D341Med (cell line): ENCODE measurements around the gene EIF4G3.
"Not testable (repeated sequence)": the region's sequence is repeated elsewhere in the genome, so short reads cannot be mapped to it uniquely, and the experiment has no call there.

Experiments
- DNase-seq: peaks from one replicate; pipeline ENCODE4 v3.0.0; 2012; ENCODE audit warnings: low spot score

The EIF4G3 gene

GRCh38 chr1:21067551-21068227 lies 109.0 kb downstream of the EIF4G3 start:
- no peak for DNase-seq

GRCh38 chr1:21066356-21067012 lies 110.2 kb downstream of the EIF4G3 start:
- no peak for DNase-seq

GRCh38 chr1:21065851-21066250 lies 110.8 kb downstream of the EIF4G3 start:
- DNase-seq, result no peak

DNA sequence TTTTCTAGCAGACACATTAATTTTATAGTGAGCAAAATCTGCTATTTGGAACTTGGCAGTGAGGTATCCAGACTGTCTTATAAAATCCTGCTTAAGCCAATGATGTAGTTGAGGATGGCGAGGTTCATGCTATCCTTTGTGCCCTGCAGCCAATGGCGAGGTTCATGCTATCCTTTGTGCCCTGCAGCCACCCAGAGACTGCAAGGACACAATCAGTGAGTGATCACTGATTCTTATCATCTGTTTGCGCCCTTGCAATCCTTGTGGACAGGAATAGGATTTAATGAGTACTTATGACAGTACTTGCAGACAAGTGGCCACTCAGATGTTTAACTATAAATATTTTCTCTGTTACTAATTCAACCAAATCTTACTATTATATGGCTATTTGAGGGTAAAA lies 112.6 kb downstream of the EIF4G3 start:
- no peak for DNase-seq

GRCh38 chr1:21060523-21060922 lies 116.2 kb downstream of the EIF4G3 start:
- no peak for DNase-seq

DNA sequence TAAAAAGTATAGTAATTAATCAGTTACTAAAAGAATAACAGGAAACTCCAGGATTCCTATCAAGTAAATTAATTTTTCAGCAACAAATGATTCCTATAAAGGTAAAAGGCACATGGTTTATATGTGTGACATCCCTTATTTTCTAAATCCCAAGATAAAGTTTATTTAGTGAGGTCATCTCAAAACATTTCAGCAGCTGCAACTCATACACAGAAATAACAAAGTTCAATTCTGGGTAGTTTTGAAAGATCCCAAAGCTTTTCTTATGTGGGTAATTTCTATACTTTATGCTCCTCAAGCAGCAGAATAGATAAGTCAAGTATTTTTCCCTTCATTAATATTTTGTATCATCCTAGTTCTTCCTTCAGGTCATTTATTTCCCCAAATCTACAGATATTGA lies 117.7 kb downstream of the EIF4G3 start:
- no peak for DNase-seq

- no peak for DNase-seq
Observed at GRCh38 chr1:21058035-21058793, 118.5 kb downstream of the EIF4G3 start.

GRCh38 chr1:21053189-21053928 lies 123.3 kb downstream of the EIF4G3 start:
- not testable (repeated sequence) for DNase-seq

GRCh38 chr1:21052034-21052433 lies 124.7 kb downstream of the EIF4G3 start:
- DNase-seq, result no peak

GRCh38 chr1:21051177-21051825 lies 125.4 kb downstream of the EIF4G3 start:
- no peak for DNase-seq

DNA sequence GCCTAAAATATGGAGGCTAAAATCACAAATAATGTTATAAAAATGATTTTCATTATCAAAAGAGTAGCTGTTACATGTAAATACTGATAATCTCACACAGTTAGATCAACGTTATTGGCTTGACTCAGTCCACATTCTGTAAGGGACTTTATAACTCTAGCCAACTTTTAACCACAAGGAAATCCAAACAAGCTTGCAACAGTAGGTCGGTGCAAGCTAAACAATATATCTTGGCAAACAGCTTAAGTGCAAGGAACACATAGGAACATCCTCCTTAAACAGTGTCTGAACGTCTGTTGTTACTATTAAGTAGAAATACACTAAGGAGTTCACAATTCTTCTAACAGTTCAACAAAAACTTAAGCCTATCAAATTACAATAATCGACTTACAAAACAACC lies 126.7 kb downstream of the EIF4G3 start:
- DNase-seq, result no peak

GRCh38 chr1:21048462-21048861 lies 128.2 kb downstream of the EIF4G3 start:
- no peak for DNase-seq

GRCh38 chr1:21046132-21046531 lies 130.6 kb downstream of the EIF4G3 start:
- DNase-seq, result no peak

GRCh38 chr1:21045351-21045750 lies 131.3 kb downstream of the EIF4G3 start:
- DNase-seq, result no peak

DNA sequence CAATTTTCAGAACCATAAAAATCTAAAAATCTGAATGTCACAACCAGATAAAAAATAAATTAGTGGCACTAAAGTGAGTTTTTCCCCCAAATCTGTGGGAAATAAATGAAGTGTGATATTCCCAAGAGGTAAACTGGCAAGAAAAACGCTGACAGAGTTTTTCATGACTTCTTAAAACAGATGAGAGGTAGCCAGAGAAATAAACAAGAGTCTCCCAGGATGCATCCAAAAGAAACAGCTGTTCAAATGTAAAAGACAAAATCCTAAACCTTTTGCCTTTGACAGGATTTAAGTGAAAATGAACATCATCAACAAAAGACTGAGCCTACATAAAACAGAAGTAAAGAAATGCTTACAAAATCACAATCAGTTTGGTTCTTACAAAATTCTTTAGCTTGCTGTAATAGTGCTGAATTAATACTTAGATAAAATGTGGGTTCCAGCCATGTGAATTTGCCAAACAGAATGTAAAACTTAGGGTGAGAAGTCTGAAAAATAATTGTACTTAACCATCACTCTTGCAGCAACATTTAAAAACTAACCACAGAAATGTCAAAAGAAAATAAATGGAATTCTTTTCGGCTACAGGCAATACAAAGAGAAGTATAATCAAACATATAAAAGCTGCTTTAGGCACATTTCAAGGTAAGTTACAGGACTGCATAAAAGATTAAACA lies 133.6 kb downstream of the EIF4G3 start:
- DNase-seq, result no peak

- DNase-seq, result no peak
Observed at GRCh38 chr1:21041541-21041940, 135.2 kb downstream of the EIF4G3 start.

- DNase-seq, result no peak
Observed at GRCh38 chr1:21037091-21037490, 139.6 kb downstream of the EIF4G3 start.

DNA sequence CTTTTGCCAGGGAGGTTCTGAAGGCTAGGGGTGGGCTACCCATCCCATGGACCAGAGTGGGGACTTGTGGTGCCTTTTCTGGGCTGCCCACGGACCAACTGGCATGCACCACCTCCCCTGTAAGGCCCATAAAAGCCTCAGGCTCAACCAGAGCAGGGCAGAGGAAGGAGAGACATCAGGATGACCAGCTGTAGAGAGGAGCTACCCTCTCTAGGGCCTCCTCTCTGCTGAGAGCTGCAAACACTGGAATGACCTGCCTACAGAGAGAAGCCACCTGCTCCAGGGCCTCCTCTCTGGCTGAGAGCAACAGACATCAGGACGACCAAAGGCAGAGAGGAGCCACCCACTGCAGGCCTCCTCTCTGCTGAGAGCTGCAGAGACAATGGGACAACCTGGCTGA lies 140.9 kb downstream of the EIF4G3 start:
- no peak for DNase-seq

GRCh38 chr1:21034725-21035628 lies 141.7 kb downstream of the EIF4G3 start:
- DNase-seq, result no peak

DNA sequence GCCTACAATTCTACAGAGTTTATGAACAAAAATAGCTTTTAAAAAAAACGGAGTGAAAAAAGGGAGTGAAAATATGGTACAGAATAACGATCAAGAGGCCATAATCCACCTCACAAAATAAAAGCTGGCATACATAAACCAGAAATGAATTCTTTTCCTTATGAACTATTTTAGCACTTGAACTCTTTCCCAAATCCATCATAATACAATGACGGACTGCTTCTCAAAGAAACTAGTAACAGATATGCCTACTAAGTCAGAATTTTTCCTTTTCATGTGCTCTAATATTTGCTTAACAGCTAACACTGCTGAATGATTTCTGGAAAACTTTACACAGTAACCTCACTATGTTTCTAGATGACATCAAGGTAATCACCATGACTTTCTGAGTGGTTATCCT lies 144.0 kb downstream of the EIF4G3 start:
- no peak for DNase-seq
